K562 treated with DMSO at 1 percent for 4 hours (cell line): ENCODE results near the gene TEX26. TPM values are rescaled to one million over a fixed set of nuclear protein-coding genes. Genes with fewer than 3 reads are reported as not detected.

Source experiments
- total RNA-seq: library from RNA; unstranded; fragments of 300-600 nt; gene quantifications from 2 replicates; pipeline ENCODE4 v1.2.3, GENCODE V29; 2022; ENCODE audit not compliant: insufficient read depth

TEX26 gene
- not detected in 2 replicates for total RNA-seq

GRCh38 chr13:30932481-30933353 is at the start of gene TEX26:
Gene TEX26 (plus strand): TSS chr13:30932656. CDS start chr13:30932716, 60 bp downstream.

DNA sequence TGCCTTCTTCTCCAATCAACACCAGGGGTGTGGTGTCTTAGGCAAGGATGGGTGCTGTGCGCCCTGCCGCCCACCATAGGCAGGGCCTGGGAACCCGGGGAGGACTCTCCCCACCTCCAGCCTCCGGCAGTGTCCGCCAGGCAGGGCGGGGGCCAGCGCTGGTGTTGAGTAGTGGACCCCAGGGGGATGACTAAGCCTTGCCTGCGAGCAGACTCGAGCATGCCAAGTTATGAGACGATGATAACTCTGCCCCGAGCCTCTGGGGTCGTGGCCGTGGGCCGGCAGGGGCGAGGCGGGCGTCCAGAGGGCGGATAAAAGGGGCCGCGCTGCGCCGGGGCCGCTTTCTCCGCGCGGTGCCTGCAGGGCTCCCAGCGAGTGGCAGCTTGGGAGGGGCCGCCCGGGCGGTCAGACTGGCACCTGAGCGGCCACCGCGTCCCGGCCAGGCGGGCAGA is 26.5 kb upstream of the TEX26 start, which contains the start of gene MEDAG:
Gene MEDAG, plus strand, starts transcription at position 340 of the 452 bp plus-strand sequence. CDS start 245 bp downstream, outside the sequence.

Other genes starting within 250 kb of the TEX26 start
- not detected in 2 replicates for gene ALOX5AP, start 197.1 kb upstream of the TEX26 start, total RNA-seq
- gene MEDAG, start 26.4 kb upstream of the TEX26 start, total RNA-seq = not detected in 2 replicates
- gene HSPH1, start 229.2 kb downstream of the TEX26 start, total RNA-seq = 29.2 and 45.4 TPM in 2 replicates